Measurements from ENCODE around the gene LCE2B. TPM values are rescaled to one million over a fixed set of nuclear protein-coding genes. Genes with fewer than 3 reads are reported as not detected.
"Not testable (repeated sequence)": the region's sequence is repeated elsewhere in the genome, so short reads cannot be mapped to it uniquely, and the experiment has no call there.

LCE2B gene, protein sequence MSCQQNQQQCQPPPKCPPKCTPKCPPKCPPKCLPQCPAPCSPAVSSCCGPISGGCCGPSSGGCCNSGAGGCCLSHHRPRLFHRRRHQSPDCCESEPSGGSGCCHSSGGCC
- total RNA-seq (ENCODE audit: unreplicated experiment), result not detected
- long read RNA-seq, result 0 reads

DNA sequence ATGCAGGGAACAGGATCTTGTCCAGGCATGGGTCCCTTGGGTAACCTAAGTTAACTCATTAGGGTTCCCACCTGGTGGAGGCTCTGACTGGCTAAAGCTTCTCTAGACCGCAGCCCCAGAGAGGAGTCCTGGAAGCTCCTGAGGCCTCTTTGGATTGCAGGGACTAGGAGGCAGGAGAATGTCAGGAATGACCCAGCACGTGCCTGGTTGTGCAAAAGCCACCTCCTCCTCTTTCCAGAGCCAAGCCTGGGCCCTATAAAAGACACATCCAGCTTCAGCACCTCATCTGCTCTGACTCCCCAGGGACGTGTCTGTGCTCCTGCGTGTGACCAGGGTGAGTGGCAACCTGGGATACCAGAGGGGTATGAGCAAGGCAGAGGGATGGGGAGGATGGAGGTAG lies at the start of gene LCE2B:
Gene LCE2B, plus strand, starts transcription at position 301 of the 400 bp plus-strand sequence. CDS start 721 bp downstream, outside the sequence.
- H3K27ac Mint-ChIP-seq (ENCODE audit: unreplicated experiment); H3K4me1 Mint-ChIP-seq (ENCODE audit: low read depth, unreplicated experiment); H3K9me3 Mint-ChIP-seq (ENCODE audit: unreplicated experiment); DNase-seq; H3K27me3 Mint-ChIP-seq (ENCODE audit: unreplicated experiment); H3K4me3 Mint-ChIP-seq (ENCODE audit: unreplicated experiment); H3K36me3 Mint-ChIP-seq (ENCODE audit: unreplicated experiment): not testable (repeated sequence)

GRCh38 chr1:152640351-152640750 lies 45.6 kb upstream of the LCE2B start:
- no peaks in the 10 kb centered on the region for H3K27me3 Mint-ChIP-seq (ENCODE audit: unreplicated experiment)
- no peak for DNase-seq
- peaks cover 2% of the 10 kb centered on the region for H3K9me3 Mint-ChIP-seq (ENCODE audit: unreplicated experiment)
- no peak overlapping the region for H3K4me3 Mint-ChIP-seq (ENCODE audit: unreplicated experiment)
- H3K36me3 Mint-ChIP-seq (ENCODE audit: unreplicated experiment), result no peaks in the 10 kb centered on the region
- no peak overlapping the region for H3K27ac Mint-ChIP-seq (ENCODE audit: unreplicated experiment)
- TF ChIP-seq, protein P1, sequence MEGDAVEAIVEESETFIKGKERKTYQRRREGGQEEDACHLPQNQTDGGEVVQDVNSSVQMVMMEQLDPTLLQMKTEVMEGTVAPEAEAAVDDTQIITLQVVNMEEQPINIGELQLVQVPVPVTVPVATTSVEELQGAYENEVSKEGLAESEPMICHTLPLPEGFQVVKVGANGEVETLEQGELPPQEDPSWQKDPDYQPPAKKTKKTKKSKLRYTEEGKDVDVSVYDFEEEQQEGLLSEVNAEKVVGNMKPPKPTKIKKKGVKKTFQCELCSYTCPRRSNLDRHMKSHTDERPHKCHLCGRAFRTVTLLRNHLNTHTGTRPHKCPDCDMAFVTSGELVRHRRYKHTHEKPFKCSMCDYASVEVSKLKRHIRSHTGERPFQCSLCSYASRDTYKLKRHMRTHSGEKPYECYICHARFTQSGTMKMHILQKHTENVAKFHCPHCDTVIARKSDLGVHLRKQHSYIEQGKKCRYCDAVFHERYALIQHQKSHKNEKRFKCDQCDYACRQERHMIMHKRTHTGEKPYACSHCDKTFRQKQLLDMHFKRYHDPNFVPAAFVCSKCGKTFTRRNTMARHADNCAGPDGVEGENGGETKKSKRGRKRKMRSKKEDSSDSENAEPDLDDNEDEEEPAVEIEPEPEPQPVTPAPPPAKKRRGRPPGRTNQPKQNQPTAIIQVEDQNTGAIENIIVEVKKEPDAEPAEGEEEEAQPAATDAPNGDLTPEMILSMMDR (IDR thresholded peaks at IDR 0.05; ENCODE audit: partially characterized antibody, unreplicated experiment), result no peak
- no peaks in the 10 kb centered on the region for H3K4me1 Mint-ChIP-seq (ENCODE audit: low read depth, unreplicated experiment)

GRCh38 chr1:152643945-152644344 lies 42.0 kb upstream of the LCE2B start:
- TF ChIP-seq, protein P1 (IDR thresholded peaks at IDR 0.05; ENCODE audit: partially characterized antibody, unreplicated experiment), result no peak
- Mint-ChIP-seq H3K27ac (ENCODE audit: unreplicated experiment) (no peak overlapping the region), H3K36me3 (ENCODE audit: unreplicated experiment) (no peaks in the 10 kb centered on the region), H3K27me3 (ENCODE audit: unreplicated experiment) (no peaks in the 10 kb centered on the region), H3K4me1 (ENCODE audit: low read depth, unreplicated experiment) (no peaks in the 10 kb centered on the region), H3K4me3 (ENCODE audit: unreplicated experiment) (no peak overlapping the region), H3K9me3 (ENCODE audit: unreplicated experiment) (no peaks in the 10 kb centered on the region)
- no peak for DNase-seq

DNA sequence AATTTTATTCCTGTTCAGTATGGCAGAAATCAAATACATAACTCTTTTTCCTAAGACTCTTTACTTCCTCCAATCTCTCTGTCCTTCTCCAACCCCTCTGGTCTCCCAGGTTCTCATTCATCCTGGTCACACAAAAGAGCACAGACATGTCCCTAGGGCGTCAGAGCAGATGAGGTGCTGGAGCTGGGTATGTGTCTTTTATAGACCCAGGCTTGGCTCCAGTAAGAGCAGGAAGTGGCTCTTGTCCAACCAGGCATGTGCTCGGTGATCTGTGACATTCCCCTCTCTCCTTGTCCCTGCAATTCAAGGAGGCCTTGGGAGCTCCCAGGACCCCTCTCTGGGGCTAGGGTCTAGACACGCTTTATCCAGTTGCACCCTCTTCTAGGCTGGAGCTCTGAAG lies 40.8 kb upstream of the LCE2B start:
- TF ChIP-seq, protein P1 (IDR thresholded peaks at IDR 0.05; ENCODE audit: partially characterized antibody, unreplicated experiment), result no peak
- no peaks in the 10 kb centered on the region for H3K4me1 Mint-ChIP-seq (ENCODE audit: low read depth, unreplicated experiment)
- H3K27me3 Mint-ChIP-seq (ENCODE audit: unreplicated experiment), result no peaks in the 10 kb centered on the region
- no peaks in the 10 kb centered on the region for H3K9me3 Mint-ChIP-seq (ENCODE audit: unreplicated experiment)
- H3K27ac Mint-ChIP-seq (ENCODE audit: unreplicated experiment), result no peak overlapping the region
- DNase-seq, result no peak
- no peak overlapping the region for H3K4me3 Mint-ChIP-seq (ENCODE audit: unreplicated experiment)
- no peaks in the 10 kb centered on the region for H3K36me3 Mint-ChIP-seq (ENCODE audit: unreplicated experiment)

DNA sequence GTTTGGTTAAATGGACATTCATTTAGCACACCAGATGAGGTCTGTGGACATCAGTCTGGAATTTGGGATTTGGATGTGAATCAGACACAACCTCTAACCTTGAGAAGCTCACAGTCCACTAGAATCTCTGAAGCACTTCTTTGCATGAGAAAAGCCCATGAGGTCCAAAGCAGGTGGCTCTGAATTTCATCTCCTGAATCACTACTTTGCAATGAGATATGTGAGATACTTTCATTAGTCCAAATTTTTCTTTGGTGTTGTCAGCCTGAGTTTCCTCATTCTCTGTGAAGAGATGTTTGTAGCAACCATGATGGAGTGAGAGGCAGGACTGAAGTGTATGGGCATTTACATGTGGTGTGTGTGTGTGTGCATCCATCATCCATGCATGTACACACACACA lies 39.3 kb upstream of the LCE2B start:
- Mint-ChIP-seq H3K27ac (ENCODE audit: unreplicated experiment) (no peak overlapping the region), H3K4me1 (ENCODE audit: low read depth, unreplicated experiment) (no peaks in the 10 kb centered on the region), H3K36me3 (ENCODE audit: unreplicated experiment) (no peaks in the 10 kb centered on the region), H3K27me3 (ENCODE audit: unreplicated experiment) (no peaks in the 10 kb centered on the region), H3K4me3 (ENCODE audit: unreplicated experiment) (no peak overlapping the region), H3K9me3 (ENCODE audit: unreplicated experiment) (no peaks in the 10 kb centered on the region)
- no peak for DNase-seq
- TF ChIP-seq, protein P1 (IDR thresholded peaks at IDR 0.05; ENCODE audit: partially characterized antibody, unreplicated experiment), result no peak
